GM19193 (cell line): ENCODE results near the gene UBXN10.

Experiments
- POLR2A ChIP-seq: IDR thresholded peaks from 4 replicates; pipeline ENCODE4 v1.6.1; 2011; ENCODE audit not compliant: insufficient read depth, insufficient read length; ENCODE audit errors: extremely low read depth

The UBXN10 gene

DNA sequence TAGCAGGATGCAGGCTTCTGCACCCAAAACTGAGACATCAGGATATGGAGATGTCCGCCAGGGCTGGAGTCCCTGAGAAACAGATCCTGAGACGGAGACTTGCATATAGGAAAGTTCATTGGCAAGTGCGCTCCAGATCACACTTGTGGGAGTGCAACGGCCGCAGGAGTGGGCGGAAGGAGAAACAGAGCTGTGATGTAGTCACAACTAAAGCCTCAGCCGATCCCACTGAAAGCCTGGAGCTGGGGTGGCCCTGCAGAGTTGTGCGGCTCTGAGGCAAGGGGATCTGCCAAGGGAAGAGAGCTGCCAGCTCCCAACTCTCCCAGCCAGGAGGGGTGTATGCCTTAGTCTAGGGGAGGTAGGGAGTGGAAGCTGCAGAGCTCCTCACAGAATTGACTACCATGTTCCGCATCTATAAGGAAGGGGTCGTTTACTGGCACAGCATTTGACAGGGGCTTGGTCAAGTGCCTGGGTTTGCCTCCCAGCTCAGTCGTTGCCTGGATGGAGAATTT is 42.5 kb downstream of the UBXN10 start:
- no peak for TF ChIP-seq POLR2A

DNA sequence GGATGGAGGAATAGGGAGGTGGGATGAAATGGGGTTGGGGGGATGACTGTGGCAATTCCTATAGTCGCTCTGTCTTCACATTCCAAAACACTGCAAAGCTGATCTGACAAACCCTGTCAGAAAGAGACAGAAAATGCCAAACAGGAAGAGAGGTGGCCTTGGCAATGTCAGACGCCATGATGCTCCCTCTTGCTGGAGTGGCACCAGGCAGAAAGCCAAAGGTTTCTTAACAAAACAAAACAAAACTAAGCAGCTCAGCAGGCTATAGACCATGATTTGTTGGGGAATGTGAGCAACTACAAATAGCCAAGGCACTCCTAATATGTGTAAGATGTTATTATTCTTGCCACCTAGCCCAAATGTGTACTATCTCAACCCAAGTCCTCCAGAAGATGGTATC is 43.3 kb downstream of the UBXN10 start:
- TF ChIP-seq POLR2A = no peak

DNA sequence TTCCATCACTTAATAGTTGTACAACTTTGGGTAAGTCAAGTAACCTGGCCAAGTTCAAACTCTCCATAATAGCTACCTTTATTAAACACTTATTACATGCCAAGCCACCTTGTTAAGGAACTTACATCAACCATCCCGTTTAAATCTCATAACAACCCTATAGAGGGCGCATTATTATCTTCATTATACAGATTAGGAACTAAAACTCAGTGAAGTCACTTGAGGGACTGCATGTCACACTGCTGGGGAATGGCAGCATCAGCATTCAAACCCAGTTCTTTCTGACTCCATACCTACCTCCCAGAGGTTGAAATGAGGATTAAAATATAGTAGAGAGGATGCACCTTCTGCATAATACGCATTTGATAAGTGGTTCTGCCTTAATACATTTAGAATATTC is 47.5 kb downstream of the UBXN10 start:
- no peak for TF ChIP-seq POLR2A

GRCh38 chr1:20233866-20234265 is 48.0 kb downstream of the UBXN10 start:
- TF ChIP-seq POLR2A = no peak

- no peak for TF ChIP-seq POLR2A
These were observed 49.1 kb downstream of the UBXN10 start for GRCh38 chr1:20234788-20235535.

DNA sequence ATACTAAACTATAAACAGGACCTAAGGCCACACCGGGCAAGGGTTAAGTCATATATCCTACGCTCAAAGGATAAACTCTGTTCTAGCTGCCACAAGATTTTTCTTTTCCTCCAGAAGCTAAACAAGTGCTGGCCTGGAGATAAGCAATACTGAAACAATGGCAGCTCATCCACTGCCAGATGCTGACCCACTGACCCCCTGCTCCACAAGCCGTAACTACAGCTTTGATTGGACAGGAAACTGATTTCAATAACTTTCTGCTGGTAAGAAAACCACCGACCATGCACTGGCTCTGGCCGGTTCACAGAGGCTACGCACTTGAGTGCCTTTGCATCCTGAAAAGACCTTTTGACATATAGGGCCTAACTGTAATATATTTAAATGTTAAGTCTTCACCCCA is 51.8 kb downstream of the UBXN10 start:
- TF ChIP-seq POLR2A = no peak

GRCh38 chr1:20240012-20240411 is 54.1 kb downstream of the UBXN10 start:
- no peak for TF ChIP-seq POLR2A

DNA sequence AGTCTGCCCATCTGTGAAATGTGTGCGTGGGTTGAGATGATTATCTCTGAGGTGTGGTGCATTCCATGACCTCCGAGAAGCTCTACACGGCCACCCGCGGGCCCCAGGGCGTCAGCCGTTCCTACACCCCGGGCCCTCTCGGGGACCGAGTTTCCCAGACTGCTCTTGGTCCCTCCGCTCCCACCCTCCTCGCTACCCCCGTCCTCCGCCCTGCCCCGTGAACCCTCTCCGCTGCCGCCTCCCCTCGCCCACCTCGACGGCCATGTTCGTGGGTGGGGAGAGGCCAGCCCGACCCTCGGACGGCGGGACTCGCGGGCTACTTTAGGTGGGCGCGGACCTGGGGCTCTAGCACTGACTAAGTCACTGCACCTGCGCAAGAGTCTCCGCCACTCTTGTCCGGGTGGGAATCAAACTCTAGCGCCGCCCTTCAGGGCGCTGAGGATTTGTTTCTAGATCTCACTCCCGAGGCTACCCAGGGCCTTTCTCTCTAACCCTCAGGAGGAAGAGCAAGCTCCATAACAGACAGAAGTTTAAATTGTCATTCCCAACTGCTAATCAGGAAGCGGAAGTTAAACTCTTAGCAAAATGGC is 57.1 kb downstream of the UBXN10 start:
- TF ChIP-seq POLR2A = no peak
